Measurements from ENCODE around the gene DNASE2B.
"Not testable (repeated sequence)": the region's sequence is repeated elsewhere in the genome, so short reads cannot be mapped to it uniquely, and the experiment has no call there.

Gene DNASE2B

DNA sequence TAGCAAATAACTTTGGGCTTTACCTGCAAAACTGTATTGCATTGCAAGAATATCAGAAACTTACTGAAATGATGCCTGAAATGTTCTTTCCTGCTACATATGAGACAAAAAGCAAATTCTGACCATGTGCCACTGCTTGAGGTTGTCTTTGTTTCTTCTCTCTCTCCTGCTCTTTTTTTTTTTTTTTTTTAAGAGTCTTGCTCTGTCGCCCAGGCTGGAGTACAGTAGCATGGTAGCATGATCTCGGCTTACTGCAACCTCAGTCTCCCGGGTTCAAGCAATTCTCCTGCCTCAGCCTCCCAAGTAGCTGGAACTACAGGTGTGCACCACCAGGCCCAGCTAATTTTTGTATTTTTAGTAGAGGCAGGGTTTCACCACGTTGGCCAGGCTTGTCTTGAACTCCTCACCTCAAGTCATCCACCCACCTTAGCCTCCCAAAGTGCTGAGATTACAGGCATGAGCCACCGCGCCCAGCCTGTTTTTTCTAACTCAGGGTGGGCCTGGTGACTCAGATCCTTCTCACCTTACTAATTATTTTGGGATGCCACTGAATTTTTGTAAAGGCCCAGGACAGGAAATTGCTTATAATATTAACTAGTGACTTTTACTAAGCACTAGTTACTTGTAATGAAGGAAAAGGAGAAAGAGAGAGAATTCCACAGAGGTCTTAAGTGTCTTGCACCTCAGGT is 35.9 kb downstream of the DNASE2B start:
- TF ChIP-seq, protein P1, sequence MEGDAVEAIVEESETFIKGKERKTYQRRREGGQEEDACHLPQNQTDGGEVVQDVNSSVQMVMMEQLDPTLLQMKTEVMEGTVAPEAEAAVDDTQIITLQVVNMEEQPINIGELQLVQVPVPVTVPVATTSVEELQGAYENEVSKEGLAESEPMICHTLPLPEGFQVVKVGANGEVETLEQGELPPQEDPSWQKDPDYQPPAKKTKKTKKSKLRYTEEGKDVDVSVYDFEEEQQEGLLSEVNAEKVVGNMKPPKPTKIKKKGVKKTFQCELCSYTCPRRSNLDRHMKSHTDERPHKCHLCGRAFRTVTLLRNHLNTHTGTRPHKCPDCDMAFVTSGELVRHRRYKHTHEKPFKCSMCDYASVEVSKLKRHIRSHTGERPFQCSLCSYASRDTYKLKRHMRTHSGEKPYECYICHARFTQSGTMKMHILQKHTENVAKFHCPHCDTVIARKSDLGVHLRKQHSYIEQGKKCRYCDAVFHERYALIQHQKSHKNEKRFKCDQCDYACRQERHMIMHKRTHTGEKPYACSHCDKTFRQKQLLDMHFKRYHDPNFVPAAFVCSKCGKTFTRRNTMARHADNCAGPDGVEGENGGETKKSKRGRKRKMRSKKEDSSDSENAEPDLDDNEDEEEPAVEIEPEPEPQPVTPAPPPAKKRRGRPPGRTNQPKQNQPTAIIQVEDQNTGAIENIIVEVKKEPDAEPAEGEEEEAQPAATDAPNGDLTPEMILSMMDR (IDR thresholded peaks at IDR 0.05; ENCODE audit: low read length, missing control alignments) = no peak
- DNase-seq (ENCODE audit: low read depth) = no peak
- H3K4me3 ChIP-seq (replicated peaks; ENCODE audit: low read depth, low read length) = no peak overlapping the region

GRCh38 chr1:84434801-84435549 is 36.7 kb downstream of the DNASE2B start:
- no peak overlapping the region for H3K4me3 ChIP-seq (replicated peaks; ENCODE audit: low read depth, low read length)
- no peak for DNase-seq (ENCODE audit: low read depth)
- TF ChIP-seq, protein P1 (IDR thresholded peaks at IDR 0.05; ENCODE audit: low read length, missing control alignments) = no peak

DNA sequence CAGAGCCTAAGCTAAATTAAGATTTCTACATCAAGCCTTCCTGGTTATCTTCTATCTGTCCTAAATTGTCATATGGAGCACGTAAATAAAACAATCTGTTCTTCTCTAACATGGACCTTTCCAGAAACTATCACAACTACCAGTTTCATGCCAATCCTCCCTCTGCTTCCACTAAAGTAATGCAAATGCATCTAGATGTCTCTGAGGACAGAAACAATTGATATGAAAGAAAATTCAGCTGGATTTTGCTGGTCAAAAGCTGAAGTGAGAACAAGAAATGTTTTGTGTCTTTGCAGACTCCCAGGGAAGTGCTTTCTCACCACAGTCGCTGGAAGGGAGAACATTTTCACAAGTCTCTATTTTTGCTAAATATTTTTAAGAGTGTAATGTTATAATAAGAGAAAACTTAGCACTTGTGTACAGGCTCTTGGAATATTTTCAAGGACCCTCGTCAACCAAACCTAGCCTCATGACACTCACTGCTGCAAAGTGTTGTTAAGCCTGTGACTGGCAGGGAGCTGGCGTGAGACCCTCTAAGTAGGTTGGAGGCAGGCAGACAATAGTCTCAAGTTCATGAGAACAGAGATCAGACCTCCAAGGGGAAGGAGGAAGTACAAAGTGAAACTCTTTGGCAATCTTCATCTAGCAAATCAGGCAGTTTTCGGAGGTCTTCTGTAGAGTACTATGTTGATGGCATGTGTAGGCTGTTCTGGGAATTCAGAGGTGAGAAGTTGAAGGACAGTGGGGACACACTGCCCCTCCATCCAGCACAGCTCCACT is 38.8 kb downstream of the DNASE2B start:
- H3K4me3 ChIP-seq (replicated peaks; ENCODE audit: low read depth, low read length) = no peak overlapping the region
- no peak for DNase-seq (ENCODE audit: low read depth)
- TF ChIP-seq, protein P1 (IDR thresholded peaks at IDR 0.05; ENCODE audit: low read length, missing control alignments) = no peak

GRCh38 chr1:84442256-84442655 is 44.0 kb downstream of the DNASE2B start:
- DNase-seq (ENCODE audit: low read depth) = peak; percentile 94
- TF ChIP-seq, protein P1 (IDR thresholded peaks at IDR 0.05; ENCODE audit: low read length, missing control alignments) = peak; percentile 56
- no peak overlapping the region for H3K4me3 ChIP-seq (replicated peaks; ENCODE audit: low read depth, low read length)

DNA sequence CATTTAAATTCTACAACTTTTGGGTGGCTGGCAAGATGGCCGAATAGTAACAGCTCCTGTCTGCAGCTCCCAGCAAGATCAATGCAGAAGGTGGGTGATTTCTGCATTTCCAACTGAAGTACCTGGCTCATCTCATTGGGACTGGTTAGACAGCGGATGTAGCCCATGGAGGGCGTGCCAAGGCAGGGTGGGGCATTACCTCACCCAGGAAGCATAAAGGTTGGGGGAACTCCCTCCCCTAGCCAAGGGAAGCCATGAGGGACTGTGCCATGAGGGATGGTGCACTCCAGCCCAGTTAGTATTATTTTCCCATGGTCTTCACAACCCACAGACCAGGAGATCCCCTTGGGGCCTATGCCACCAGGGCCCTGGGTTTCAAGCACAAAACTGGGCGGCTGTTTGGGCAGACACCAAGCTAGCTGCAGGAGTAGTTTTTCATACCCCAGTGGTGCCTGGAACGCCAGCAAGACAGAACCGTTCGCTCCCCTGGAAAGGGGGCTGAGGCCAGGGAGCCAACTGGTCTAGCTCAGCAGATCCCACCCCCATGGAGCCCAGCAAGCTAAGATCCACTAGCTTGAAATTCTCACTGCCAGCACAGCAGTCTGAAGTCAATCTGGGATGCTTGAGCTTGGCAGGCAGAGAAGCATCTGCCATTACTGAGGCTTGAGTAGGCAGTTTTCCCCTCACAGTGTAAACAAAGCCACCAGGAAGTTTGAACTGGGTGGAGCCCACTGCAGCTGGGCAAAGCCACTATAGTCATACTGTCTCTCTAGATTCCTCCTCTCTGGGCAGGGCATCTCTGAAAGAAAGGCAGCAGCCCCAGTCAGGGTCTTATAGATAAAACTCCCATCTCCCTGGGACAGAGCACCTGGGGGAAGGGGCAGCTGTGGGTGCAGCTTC is 44.7 kb downstream of the DNASE2B start:
- not testable (repeated sequence) for H3K4me3 ChIP-seq (replicated peaks; ENCODE audit: low read depth, low read length); DNase-seq (ENCODE audit: low read depth)

DNA sequence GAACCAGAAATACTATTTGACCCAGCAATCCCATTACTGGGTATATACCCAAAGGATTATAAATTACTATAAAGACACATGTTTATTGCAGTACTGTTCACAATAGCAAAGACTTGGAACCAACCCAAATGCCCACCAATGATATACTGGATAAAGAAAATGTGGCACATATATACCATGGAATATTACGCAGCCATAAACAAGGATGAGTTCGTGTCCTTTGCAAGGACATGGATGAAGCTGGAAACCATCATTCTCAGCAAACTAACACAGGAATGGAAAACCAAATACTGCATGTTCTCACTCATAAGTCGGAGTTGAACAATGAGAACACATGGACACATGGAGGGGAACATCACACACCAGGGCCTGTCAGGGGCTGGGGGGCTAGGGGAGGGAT is 50.4 kb downstream of the DNASE2B start:
- DNase-seq (ENCODE audit: low read depth); H3K4me3 ChIP-seq (replicated peaks; ENCODE audit: low read depth, low read length): not testable (repeated sequence)

GRCh38 chr1:84450910-84451309 is 52.6 kb downstream of the DNASE2B start:
- TF ChIP-seq, protein P1 (IDR thresholded peaks at IDR 0.05; ENCODE audit: low read length, missing control alignments) = no peak
- no peak for DNase-seq (ENCODE audit: low read depth)
- H3K4me3 ChIP-seq (replicated peaks; ENCODE audit: low read depth, low read length) = no peak overlapping the region

Data from fibroblast of pulmonary artery (primary cell).